HCT116 (cell line): ENCODE data around the gene IQCK.

Experiments
- CTCF ChIP-seq, 3 experiments: fragments of 200-600 bp in 1 of 3; sonication (generic) in 1 of 3; IDR thresholded peaks in 2 of 3; conservative IDR thresholded peaks in 1 of 3; 2 replicates each; pipeline ENCODE4 v1.5.1; 2012 to 2017; ENCODE audit warnings: low read depth in 2 of 3, low read length in 2 of 3, antibody characterized with exemption in 1 of 3, borderline replicate concordance in 1 of 3, control low read depth in 1 of 3, mild to moderate bottlenecking in 1 of 3, mixed read lengths in 1 of 3, mixed run types in 1 of 3, moderate library complexity in 1 of 3; ENCODE audit not compliant: insufficient read depth in 1 of 3
- POLR2AphosphoS5 ChIP-seq: IDR thresholded peaks from 2 replicates; pipeline ENCODE4 v1.6.1; 2011; ENCODE audit warnings: mild to moderate bottlenecking, low read depth, low read length, moderate library complexity
- RAD21 ChIP-seq: IDR thresholded peaks from 2 replicates; pipeline ENCODE4 v1.6.1; 2012; ENCODE audit warnings: low read depth, mild to moderate bottlenecking
- SP1 ChIP-seq: IDR thresholded peaks from 2 replicates; pipeline ENCODE4 v1.6.1; 2012; ENCODE audit warnings: low read depth

- TF ChIP-seq POLR2AphosphoS5 (no peak), CTCF (IDR thresholded peaks at IDR 0.05 in 2 of 3, conservative IDR thresholded peaks at IDR 0.05 in 1 of 3; ENCODE audit: borderline replicate concordance in 1 of 3, insufficient read depth in 1 of 3, low read depth in 2 of 3, low read length in 2 of 3) (no peak), RAD21 (no peak), SP1 (no peak)
Observed at GRCh38 chr16:19694989-19695388, 23.1 kb upstream of the IQCK start.
